Activated CD4-positive, alpha-beta memory T cell treated with anti-CD3 and anti-CD28 coated beads, Interleukin-2, amount 10 ng/mL, durations not matched to agents 7 days and 5 days (primary cell): ENCODE measurements around the gene SPON1. TPM values are rescaled to one million over a fixed set of nuclear protein-coding genes. Genes with fewer than 3 reads are reported as not detected.
"Not testable (repeated sequence)": the region's sequence is repeated elsewhere in the genome, so short reads cannot be mapped to it uniquely, and the experiment has no call there.

ENCODE experiments used
- CTCF ChIA-PET: fragments of 350-600 bp; sonication (Branson Sonifier 250); formaldehyde crosslinking; loops from one replicate; lab custom pipeline; 2021; ENCODE audit warnings: antibody characterized with exemption, inconsistent platforms; lab: Charles Lee
- POLR2A ChIA-PET: fragments of 350-600 bp; sonication (Branson Sonifier 250); formaldehyde crosslinking; loops from one replicate; lab custom pipeline; 2021; ENCODE audit warnings: antibody characterized with exemption; lab: Charles Lee
- DNase-seq: peaks from one replicate; pipeline ENCODE4 v3.0.0-alpha.2; 2020
- H3K27ac Mint-ChIP-seq: one replicate; pipeline ENCODE4 v1.8.0; 2021; ENCODE audit warnings: mild to moderate bottlenecking, mixed read lengths
- H3K27me3 Mint-ChIP-seq: one replicate; pipeline ENCODE4 v1.8.0; 2021; ENCODE audit warnings: mixed read lengths
- H3K36me3 Mint-ChIP-seq: one replicate; pipeline ENCODE4 v1.8.0; 2021; ENCODE audit warnings: low read depth, mixed read lengths
- H3K4me1 Mint-ChIP-seq: one replicate; pipeline ENCODE4 v1.8.0; 2021; ENCODE audit warnings: mixed read lengths
- H3K4me3 Mint-ChIP-seq: one replicate; pipeline ENCODE4 v1.8.0; 2021; ENCODE audit warnings: mild to moderate bottlenecking, mixed read lengths
- H3K9me3 Mint-ChIP-seq: one replicate; pipeline ENCODE4 v1.8.0; 2021; ENCODE audit warnings: mixed read lengths
- total RNA-seq, 2 experiments: library from RNA; stranded (reverse); gene quantifications; one replicate each; pipeline ENCODE4 v1.2.3, GENCODE V29; 2021

The SPON1 gene
- total RNA-seq, 2 experiments from 2014 or later = 0.45 to 0.68 TPM

DNA sequence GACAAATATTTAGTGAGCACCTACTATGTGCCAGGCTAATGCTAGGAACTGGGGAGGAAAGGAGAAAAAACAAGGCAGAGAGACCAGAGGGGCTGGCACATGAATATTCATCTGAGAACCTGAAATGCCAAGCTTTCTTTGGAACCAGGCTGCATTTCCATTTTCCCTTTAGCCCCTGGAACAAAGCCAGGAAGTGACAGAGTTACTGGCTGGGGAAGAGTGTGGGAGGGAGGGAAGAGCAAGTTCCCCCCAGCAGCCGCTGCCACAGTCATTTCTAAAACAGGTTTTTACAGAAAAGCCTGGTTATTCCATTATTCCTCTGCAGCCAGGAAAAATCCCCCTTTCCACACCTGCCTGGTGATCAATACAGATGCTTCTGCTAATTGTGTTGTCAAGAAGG, 97.0 kb downstream of the SPON1 start:
- no peak for DNase-seq
- Mint-ChIP-seq H3K36me3 (no peaks in the 10 kb centered on the region), H3K9me3 (no peaks in the 10 kb centered on the region), H3K4me1 (peaks cover 8% of the 10 kb centered on the region), H3K4me3 (no peak overlapping the region), H3K27ac (no peak overlapping the region), H3K27me3 (peaks cover 3% of the 10 kb centered on the region)
- ChIA-PET CTCF (no interaction called here), POLR2A (no interaction called here)

DNA sequence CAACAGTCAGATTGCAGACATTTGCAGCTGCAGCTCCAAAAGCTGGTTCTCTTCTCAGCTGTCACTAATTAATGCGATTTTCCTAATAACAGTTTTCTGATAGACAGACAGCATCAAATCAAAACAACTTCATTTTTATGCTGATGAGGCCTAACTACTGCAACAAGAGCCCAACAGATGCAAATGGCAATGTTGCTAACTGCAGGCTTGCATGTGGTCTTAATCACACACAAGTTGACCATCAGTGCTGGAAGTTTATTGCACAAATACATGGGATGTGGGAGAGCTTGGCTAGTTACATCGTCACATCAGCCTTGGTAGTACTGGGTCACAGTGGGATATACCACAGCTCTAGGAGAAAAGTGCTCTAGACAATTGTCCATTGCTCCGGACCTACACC, 99.2 kb downstream of the SPON1 start:
- ChIA-PET POLR2A (no interaction called here), CTCF (no interaction called here)
- H3K4me1 Mint-ChIP-seq = peaks cover 15% of the 10 kb centered on the region
- H3K27ac Mint-ChIP-seq = no peak overlapping the region
- no peak for DNase-seq
- no peaks in the 10 kb centered on the region for H3K36me3 Mint-ChIP-seq
- no peak overlapping the region for H3K4me3 Mint-ChIP-seq
- no peaks in the 10 kb centered on the region for H3K9me3 Mint-ChIP-seq
- H3K27me3 Mint-ChIP-seq = peaks cover 3% of the 10 kb centered on the region

DNA sequence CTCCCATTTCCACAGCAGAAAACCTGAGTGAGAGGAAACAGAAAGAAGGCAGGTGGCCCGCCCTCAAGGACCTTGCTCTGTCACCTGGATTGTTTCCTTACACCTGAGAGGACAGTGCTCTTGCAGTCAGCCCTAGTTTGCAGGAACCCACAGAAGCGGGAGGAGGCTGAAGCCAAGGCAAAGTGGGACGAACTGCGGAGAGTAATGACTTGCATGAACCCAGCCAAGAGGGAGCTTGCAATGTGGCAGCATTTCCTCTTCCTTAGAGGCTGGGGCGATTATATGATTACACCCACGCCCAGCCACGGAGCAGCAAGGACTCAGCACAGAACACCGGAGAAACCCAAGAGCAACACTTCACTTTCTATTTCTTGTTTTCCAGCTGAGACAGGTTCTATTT, 102.6 kb downstream of the SPON1 start:
- ChIA-PET POLR2A (no interaction called here), CTCF (no interaction called here)
- Mint-ChIP-seq H3K4me3 (no peak overlapping the region), H3K36me3 (no peaks in the 10 kb centered on the region), H3K9me3 (no peaks in the 10 kb centered on the region), H3K27ac (no peak overlapping the region), H3K27me3 (peaks cover 3% of the 10 kb centered on the region), H3K4me1 (peaks cover 15% of the 10 kb centered on the region)
- no peak for DNase-seq

DNA sequence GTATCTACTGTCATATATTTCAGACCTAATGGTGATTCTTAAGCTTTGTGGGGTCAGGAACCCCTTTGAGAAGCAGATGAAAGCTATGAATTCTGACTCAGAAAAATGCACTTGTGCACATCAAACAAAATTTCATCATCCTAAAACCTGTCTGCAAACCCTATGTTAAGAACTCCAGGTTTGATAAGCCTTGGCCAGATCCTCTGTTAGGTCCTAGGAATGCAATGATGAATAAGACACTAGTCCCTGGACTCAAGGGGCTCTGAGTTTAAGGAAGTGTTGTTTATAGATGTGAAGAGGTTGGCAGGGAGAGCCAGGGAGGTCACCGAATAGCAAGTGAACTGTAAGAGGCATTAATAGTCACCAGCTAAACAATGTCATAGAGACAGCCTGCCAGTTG, 103.2 kb downstream of the SPON1 start:
- Mint-ChIP-seq H3K9me3 (no peaks in the 10 kb centered on the region), H3K27ac (no peak overlapping the region), H3K4me3 (no peak overlapping the region), H3K27me3 (peaks cover 8% of the 10 kb centered on the region), H3K4me1 (peaks cover 15% of the 10 kb centered on the region), H3K36me3 (no peaks in the 10 kb centered on the region)
- POLR2A ChIA-PET = no interaction called here
- DNase-seq = no peak
- CTCF ChIA-PET = interaction anchor here (1.3 kb wide), 1 partner anchor 10 kb away, joined by 3 read pairs; no protein-coding TSS in a partner anchor

DNA sequence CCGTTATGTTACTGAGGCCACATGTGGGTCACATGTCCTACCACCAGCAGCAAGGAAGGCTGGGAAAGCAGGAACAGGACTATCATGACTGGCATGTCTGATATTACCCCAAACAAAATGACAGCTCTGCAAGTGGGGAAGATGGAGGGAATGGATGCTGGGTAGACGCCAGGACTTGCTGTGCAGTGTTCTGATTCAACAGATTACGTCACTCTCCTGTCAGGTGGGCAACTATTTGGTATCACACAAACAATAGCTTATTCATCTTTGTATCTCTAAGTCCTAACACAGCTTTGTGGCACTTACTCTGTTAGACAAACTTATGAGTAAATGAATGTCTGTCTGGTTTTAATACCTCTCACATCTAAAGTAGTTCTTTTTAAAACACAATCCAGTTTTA, 105.2 kb downstream of the SPON1 start:
- no peak overlapping the region for H3K27ac Mint-ChIP-seq
- peaks cover 15% of the 10 kb centered on the region for H3K4me1 Mint-ChIP-seq
- DNase-seq = no peak
- no peaks in the 10 kb centered on the region for H3K9me3 Mint-ChIP-seq
- H3K36me3 Mint-ChIP-seq = no peaks in the 10 kb centered on the region
- H3K4me3 Mint-ChIP-seq = no peak overlapping the region
- ChIA-PET CTCF (no interaction called here), POLR2A (no interaction called here)
- H3K27me3 Mint-ChIP-seq = peaks cover 14% of the 10 kb centered on the region

DNA sequence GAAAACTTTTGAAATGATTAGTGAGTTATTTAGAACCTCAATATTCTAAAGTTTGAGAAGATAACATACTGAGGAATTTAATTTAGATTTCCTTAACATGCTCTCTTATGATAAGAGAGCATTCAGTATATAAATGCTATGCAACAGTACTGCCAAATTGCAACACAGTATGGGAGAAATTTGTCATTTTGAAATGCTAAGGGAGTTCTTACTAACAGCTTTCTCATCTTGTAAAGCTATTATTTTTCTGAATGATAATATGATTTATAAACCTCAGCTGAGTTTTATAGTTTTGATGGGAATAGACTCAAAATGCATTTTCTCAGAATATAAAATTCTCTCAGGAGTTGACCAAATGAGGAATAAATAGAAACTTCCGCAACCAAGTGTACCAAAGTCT, 108.4 kb downstream of the SPON1 start:
- Mint-ChIP-seq H3K27ac (no peak overlapping the region), H3K27me3 (peaks cover 15% of the 10 kb centered on the region), H3K9me3 (no peaks in the 10 kb centered on the region), H3K4me3 (no peak overlapping the region), H3K36me3 (no peaks in the 10 kb centered on the region), H3K4me1 (peaks cover 19% of the 10 kb centered on the region)
- DNase-seq = no peak
- ChIA-PET POLR2A (no interaction called here), CTCF (no interaction called here)

DNA sequence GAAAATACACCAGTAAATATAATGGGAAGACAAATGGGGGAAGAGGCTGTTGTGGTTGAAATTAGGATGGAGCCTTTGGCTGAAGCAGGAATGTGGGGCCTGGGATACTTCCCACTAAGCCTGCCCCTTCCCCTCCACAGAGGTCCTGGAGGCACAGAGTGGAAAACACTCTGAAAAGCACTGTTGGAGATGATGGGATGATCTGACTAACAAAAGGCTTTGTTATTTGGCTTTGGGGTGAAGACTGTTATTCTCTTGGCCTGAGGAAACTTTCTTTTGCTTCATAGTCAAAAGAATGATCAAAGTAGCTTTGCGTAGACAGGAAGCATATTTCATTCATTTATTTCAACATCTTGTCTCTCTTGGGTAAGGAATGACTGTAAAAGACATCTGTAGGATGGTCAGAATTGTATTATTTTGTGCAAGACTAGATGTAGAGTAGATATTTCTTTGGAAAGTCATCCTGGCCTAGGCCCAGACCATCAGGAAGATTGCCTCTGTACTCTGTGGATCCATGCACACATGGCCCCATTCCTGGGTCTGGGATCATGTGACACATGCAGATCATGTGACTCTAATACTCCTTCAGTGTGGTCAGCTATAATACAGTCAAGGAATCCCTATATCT, 111.4 kb downstream of the SPON1 start:
- no peak for DNase-seq
- CTCF ChIA-PET = no interaction called here
- no peak overlapping the region for H3K27ac Mint-ChIP-seq
- H3K9me3 Mint-ChIP-seq = no peaks in the 10 kb centered on the region
- H3K4me3 Mint-ChIP-seq = no peak overlapping the region
- peaks cover 25% of the 10 kb centered on the region for H3K4me1 Mint-ChIP-seq
- peaks cover 22% of the 10 kb centered on the region for H3K27me3 Mint-ChIP-seq
- POLR2A ChIA-PET = no interaction called here
- H3K36me3 Mint-ChIP-seq = no peaks in the 10 kb centered on the region

DNA sequence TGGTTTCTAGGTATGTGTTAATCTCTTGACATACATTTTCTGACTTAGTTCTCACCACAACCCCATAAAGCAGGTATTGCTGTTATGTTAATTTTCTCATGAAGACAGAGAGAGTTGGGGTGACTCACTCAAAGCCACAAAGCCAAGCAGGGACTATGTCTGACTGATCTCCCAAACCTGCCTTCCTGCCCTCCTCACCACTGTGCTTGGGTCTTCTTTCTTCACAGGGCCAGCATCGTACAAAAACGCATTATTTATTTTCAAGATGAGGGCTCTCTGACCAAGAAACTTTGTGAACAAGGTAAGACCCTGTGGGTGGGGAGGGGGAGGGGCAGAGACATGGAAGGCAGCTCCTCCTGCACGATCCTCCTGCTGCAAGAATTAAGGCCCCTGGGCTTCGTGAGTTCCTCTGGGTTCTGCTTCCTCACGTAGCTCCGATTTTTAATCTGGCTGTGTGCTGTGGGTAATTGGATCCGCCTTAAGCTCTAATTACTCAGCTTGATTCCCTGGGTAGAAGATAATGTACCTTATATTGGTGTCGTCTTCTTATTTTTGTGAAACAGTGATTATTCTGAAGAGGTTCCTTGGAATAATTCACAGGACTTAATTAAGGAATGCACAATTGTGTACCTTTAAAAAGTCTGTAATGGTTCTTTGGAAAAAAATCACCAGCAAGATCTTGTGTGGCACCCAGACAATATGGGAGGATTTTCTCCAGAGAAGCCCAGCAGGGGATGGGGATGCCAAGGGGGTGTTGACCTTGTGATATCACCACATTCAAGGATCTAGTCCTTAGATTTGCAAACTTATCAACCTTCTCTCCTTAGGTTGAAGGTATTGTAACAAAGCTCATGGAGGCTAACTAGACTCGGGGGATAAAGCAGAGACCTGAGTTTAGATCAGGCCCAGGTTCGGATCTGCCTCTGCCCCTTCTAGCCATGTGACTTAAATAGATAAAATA, 112.9 kb downstream of the SPON1 start:
- DNase-seq = peak; percentile 69
- Mint-ChIP-seq H3K27me3 (peaks cover 23% of the 10 kb centered on the region), H3K27ac (peak overlapping the region; percentile 11), H3K4me1 (peaks cover 33% of the 10 kb centered on the region), H3K9me3 (no peaks in the 10 kb centered on the region), H3K36me3 (no peaks in the 10 kb centered on the region), H3K4me3 (no peak overlapping the region)
- ChIA-PET POLR2A (interaction anchor here (1.1 kb wide), 2 partner anchors 15 to 245 kb away, joined by 3 read pairs; no protein-coding TSS in a partner anchor), CTCF (interaction anchor here (1.0 kb wide), 1 partner anchor 9 kb away, joined by 3 read pairs; no protein-coding TSS in a partner anchor)

DNA sequence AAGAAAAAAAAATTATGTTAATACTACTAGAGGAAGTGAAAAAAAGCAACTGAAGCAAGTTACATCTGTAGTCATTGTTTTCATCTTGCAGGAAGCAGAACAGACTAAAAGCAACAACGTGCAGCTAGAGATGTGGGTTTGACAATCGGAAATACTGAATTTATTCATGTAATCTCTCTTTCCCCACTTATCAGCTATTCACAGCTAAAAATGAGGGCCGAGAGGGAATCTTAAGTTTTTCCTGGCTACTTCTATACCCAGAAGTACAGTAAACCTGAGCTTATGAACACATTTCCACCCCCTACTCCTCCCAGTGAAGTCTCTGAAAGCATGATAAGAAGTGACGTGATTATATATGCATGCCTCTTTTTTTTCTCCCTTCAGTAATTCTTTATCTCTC, 116.5 kb downstream of the SPON1 start:
- DNase-seq = no peak
- Mint-ChIP-seq H3K4me3 (no peak overlapping the region), H3K36me3 (no peaks in the 10 kb centered on the region), H3K4me1 (peaks cover 31% of the 10 kb centered on the region), H3K9me3 (no peaks in the 10 kb centered on the region), H3K27ac (no peak overlapping the region), H3K27me3 (peaks cover 22% of the 10 kb centered on the region)
- ChIA-PET CTCF (no interaction called here), POLR2A (no interaction called here)

DNA sequence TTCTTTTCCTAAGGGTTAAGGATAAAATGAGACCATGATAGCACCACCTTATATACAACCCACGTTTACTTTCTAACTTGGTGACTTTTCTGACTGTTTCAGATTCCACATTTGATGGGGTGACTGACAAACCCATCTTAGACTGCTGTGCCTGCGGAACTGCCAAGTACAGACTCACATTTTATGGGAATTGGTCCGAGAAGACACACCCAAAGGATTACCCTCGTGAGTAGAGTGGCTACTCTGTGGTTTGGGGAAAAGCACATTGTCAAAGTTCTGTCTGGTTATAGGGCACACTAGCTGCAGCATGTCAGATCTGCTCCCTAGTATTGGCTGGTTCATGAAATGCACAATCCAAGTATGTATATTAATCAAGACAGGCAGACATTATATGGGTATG, 117.3 kb downstream of the SPON1 start:
- ChIA-PET CTCF (no interaction called here), POLR2A (no interaction called here)
- no peak for DNase-seq
- Mint-ChIP-seq H3K27me3 (peaks cover 27% of the 10 kb centered on the region), H3K9me3 (no peaks in the 10 kb centered on the region), H3K27ac (no peak overlapping the region), H3K36me3 (no peaks in the 10 kb centered on the region), H3K4me3 (no peak overlapping the region), H3K4me1 (peaks cover 23% of the 10 kb centered on the region)

DNA sequence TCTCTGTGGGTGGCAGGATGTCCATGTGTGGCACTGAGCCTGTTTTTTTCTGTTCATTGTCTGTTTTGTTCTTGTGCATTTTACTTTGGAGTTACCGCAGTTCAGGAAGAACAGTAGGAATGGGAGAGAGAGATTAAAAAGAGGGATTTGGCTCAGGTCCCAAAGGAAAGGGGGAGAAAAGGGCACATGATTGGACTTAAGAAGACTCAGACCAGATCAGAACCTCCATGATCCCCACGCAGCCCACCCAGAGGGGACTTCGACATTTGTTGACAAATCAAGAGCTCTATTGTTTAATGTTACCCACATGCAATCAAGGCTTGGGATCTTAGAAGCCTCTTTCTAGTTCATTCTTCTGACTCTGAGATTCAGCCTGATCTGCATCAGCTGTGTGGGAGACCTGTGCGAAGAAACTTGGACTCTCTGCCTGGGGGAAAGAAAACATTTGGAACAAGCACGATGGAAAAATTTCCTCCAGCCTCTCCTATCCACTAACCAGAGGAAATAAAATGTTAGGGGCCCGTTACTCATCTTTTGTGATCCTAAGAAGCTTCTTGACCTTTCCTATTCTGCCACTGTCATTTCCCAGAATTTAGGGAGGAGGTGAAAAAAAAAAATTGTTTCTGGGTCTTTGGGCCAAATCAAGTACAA, 119.2 kb downstream of the SPON1 start:
- H3K36me3 Mint-ChIP-seq = no peaks in the 10 kb centered on the region
- ChIA-PET CTCF (no interaction called here), POLR2A (no interaction called here)
- peaks cover 14% of the 10 kb centered on the region for H3K4me1 Mint-ChIP-seq
- no peak overlapping the region for H3K27ac Mint-ChIP-seq
- peaks cover 40% of the 10 kb centered on the region for H3K27me3 Mint-ChIP-seq
- no peaks in the 10 kb centered on the region for H3K9me3 Mint-ChIP-seq
- DNase-seq = no peak
- H3K4me3 Mint-ChIP-seq = no peak overlapping the region

DNA sequence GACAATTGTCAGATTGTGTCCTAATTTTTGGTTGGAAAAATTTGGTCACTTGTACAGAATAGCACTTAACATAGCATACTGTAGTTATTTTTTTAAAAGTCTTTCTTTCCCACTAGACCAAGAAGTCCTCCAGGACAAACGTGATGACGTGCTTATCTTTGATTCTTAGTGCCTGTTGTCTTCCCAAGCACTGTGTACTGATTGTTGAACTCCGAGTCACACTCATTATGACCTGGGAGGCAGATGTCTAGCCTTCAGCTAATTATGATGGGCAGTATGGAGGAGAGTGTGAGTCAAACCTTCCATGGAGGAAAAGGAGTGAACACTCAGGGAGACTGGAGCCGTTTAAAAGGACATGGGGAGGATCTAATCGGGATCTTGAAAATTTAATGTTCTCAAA, 119.8 kb downstream of the SPON1 start:
- no peaks in the 10 kb centered on the region for H3K36me3 Mint-ChIP-seq
- H3K4me3 Mint-ChIP-seq = no peak overlapping the region
- CTCF ChIA-PET = no interaction called here
- H3K9me3 Mint-ChIP-seq = no peaks in the 10 kb centered on the region
- H3K27ac Mint-ChIP-seq = no peak overlapping the region
- POLR2A ChIA-PET = no interaction called here
- peaks cover 40% of the 10 kb centered on the region for H3K27me3 Mint-ChIP-seq
- no peak for DNase-seq
- H3K4me1 Mint-ChIP-seq = peaks cover 14% of the 10 kb centered on the region

DNA sequence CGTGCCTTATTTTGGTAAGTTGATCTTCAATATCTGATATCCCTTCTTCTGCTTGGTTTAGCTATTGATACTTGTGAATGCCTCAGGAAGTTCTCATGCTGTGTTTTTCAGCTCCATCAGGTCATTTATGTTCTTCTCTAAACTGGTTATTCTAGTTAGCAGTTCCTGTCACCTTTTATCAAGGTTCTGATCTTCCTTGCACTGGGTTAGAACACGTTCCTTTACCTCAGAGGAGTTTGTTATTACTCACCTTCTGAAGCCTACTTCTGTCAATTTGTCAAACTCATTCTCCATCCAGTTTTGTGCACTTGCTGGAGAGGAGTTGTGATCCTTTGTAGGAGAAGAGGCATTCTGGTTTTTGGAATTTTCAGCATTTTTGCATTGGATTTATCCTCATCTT, 126.3 kb downstream of the SPON1 start:
- H3K36me3 Mint-ChIP-seq, H3K4me3 Mint-ChIP-seq, POLR2A ChIA-PET, H3K4me1 Mint-ChIP-seq, CTCF ChIA-PET, H3K9me3 Mint-ChIP-seq, H3K27ac Mint-ChIP-seq, DNase-seq: not testable (repeated sequence)
- peaks cover 34% of the 10 kb centered on the region for H3K27me3 Mint-ChIP-seq
